GM12801 (cell line): Measurements from ENCODE around the gene PIR.

Experiments used
- CTCF ChIP-seq: IDR thresholded peaks from one replicate; pipeline ENCODE4 v1.5.1; 2011; ENCODE audit warnings: control low read depth; ENCODE audit not compliant: insufficient read length; ENCODE audit errors: extremely low read depth

The PIR gene

GRCh38 chrX:15345976-15346375, 147.2 kb downstream of the PIR start:
- no peak for TF ChIP-seq CTCF

GRCh38 chrX:15344106-15344505, 149.0 kb downstream of the PIR start:
- TF ChIP-seq CTCF = no peak

GRCh38 chrX:15343075-15343476, 150.1 kb downstream of the PIR start:
- TF ChIP-seq CTCF = no peak

GRCh38 chrX:15340867-15341266, 152.3 kb downstream of the PIR start:
- no peak for TF ChIP-seq CTCF

- no peak for TF ChIP-seq CTCF
Measured at GRCh38 chrX:15336023-15336413, 157.1 kb downstream of the PIR start.

- no peak for TF ChIP-seq CTCF
Measured at GRCh38 chrX:15335135-15336022, 157.8 kb downstream of the PIR start, which contains the start of gene PIGA. Gene PIGA, minus strand, starts transcription at chrX:15335523. Its CDS starts 3,593 bp downstream, at chrX:15331930.
